CD14-positive monocyte (primary cell): ENCODE results near the gene GIGYF1. TPM values are rescaled to one million over a fixed set of nuclear protein-coding genes. Genes with fewer than 3 reads are reported as not detected.

ENCODE experiments used
- DNase-seq, 3 donors: peaks; one replicate each; pipeline ENCODE4 v3.0.0-alpha.2; 2011 to 2022
- H2AFZ ChIP-seq: 2 replicates; pipeline ENCODE4 v1.6.0; 2012; ENCODE audit warnings: mild to moderate bottlenecking, low read depth, low read length, inconsistent platforms; ENCODE audit not compliant: insufficient read depth, poor library complexity, severe bottlenecking
- H3K27ac ChIP-seq, 2 donors: 1 replicate in 1 of 2; 2 replicates in 1 of 2; pipeline ENCODE4 v1.5.1; 2012 to 2013; ENCODE audit warnings: low read length in 2 of 2, control low read depth in 1 of 2, inconsistent platforms in 1 of 2, low read depth in 1 of 2, mild to moderate bottlenecking in 1 of 2
- H3K27me3 ChIP-seq, 2 donors: one replicate each; pipeline versions ENCODE4 v1.6.0 to v1.6.1; 2011 to 2013; ENCODE audit warnings: low read length in 2 of 2; ENCODE audit not compliant: control insufficient read depth in 2 of 2, insufficient read depth in 2 of 2
- H3K36me3 ChIP-seq, 2 donors: replicated peaks in 1 of 2; 1 replicate in 1 of 2; 2 replicates in 1 of 2; pipeline versions ENCODE4 v1.5.1 to v1.6.1; 2012 to 2013; ENCODE audit warnings: low read length in 2 of 2, control low read depth in 1 of 2, inconsistent platforms in 1 of 2, mild to moderate bottlenecking in 1 of 2; ENCODE audit not compliant: insufficient read depth in 2 of 2, control insufficient read depth in 1 of 2
- H3K4me1 ChIP-seq, 2 donors: 1 replicate in 1 of 2; 2 replicates in 1 of 2; pipeline versions ENCODE4 v1.5.1 to v1.6.1; 2012 to 2013; ENCODE audit warnings: low read length in 2 of 2, control low read depth in 1 of 2, inconsistent platforms in 1 of 2, mild to moderate bottlenecking in 1 of 2, moderate library complexity in 1 of 2; ENCODE audit not compliant: insufficient read depth in 2 of 2, control insufficient read depth in 1 of 2
- H3K4me2 ChIP-seq: replicated peaks from 2 replicates; pipeline ENCODE3; 2012; ENCODE audit warnings: low read length, moderate library complexity, mild to moderate bottlenecking; ENCODE audit not compliant: poor library complexity, severe bottlenecking; ENCODE audit errors: extremely low read depth
- H3K4me3 ChIP-seq, 3 experiments: fragments of 200-600 bp in 1 of 3; sonication (generic) in 1 of 3; replicated peaks in 1 of 3; 1 replicate in 2 of 3; 2 replicates in 1 of 3; pipeline ENCODE4 v1.5.1; 2011 to 2013; ENCODE audit warnings: low read length in 3 of 3, mild to moderate bottlenecking in 3 of 3, control low read depth in 2 of 3, low read depth in 2 of 3, inconsistent platforms in 1 of 3, moderate library complexity in 1 of 3
- H3K79me2 ChIP-seq: 2 replicates; pipeline ENCODE4 v1.6.0; 2012; ENCODE audit warnings: mild to moderate bottlenecking, control low read depth, inconsistent platforms, low read length, moderate library complexity; ENCODE audit not compliant: insufficient read depth
- H3K9ac ChIP-seq: 2 replicates; pipeline ENCODE4 v1.6.0; 2017; ENCODE audit warnings: low read length, mild to moderate bottlenecking; ENCODE audit not compliant: insufficient read depth, poor library complexity, severe bottlenecking
- H3K9me3 ChIP-seq, 2 donors: replicated peaks in 1 of 2; 1 replicate in 1 of 2; 2 replicates in 1 of 2; pipeline versions ENCODE4 v1.5.1 to v1.6.1; 2012 to 2013; ENCODE audit warnings: low read length in 2 of 2, control low read depth in 1 of 2; ENCODE audit not compliant: control insufficient read depth in 1 of 2, insufficient read depth in 1 of 2
- H4K20me1 ChIP-seq: 2 replicates; pipeline ENCODE4 v1.6.0; 2012; ENCODE audit warnings: mild to moderate bottlenecking, low read length, control low read depth, moderate library complexity; ENCODE audit not compliant: insufficient read depth
- H3K27ac Mint-ChIP-seq, 7 donors: one replicate each; pipeline ENCODE4 v1.8.0; 2020; ENCODE audit warnings: mild to moderate bottlenecking in 7 of 7, mixed read lengths in 7 of 7, moderate library complexity in 6 of 7, inconsistent platforms in 2 of 7
- H3K27me3 Mint-ChIP-seq, 3 donors: one replicate each; pipeline ENCODE4 v1.8.0; 2021 to 2022; ENCODE audit warnings: low read depth in 3 of 3, mild to moderate bottlenecking in 3 of 3, mixed read lengths in 3 of 3, moderate library complexity in 3 of 3, inconsistent platforms in 1 of 3
- H3K36me3 Mint-ChIP-seq, 2 donors: one replicate each; pipeline ENCODE4 v1.8.0; 2020; ENCODE audit warnings: mixed read lengths in 2 of 2, inconsistent platforms in 1 of 2, mild to moderate bottlenecking in 1 of 2
- H3K4me1 Mint-ChIP-seq: one replicate; pipeline ENCODE4 v1.8.0; 2020; ENCODE audit warnings: mild to moderate bottlenecking, mixed read lengths
- H3K4me3 Mint-ChIP-seq, 2 donors: one replicate each; pipeline ENCODE4 v1.8.0; 2020; ENCODE audit warnings: mild to moderate bottlenecking in 2 of 2, mixed read lengths in 2 of 2, moderate library complexity in 1 of 2
- H3K9me3 Mint-ChIP-seq, 7 donors: one replicate each; pipeline ENCODE4 v1.8.0; 2020 to 2022; ENCODE audit warnings: mixed read lengths in 7 of 7, mild to moderate bottlenecking in 6 of 7, moderate library complexity in 6 of 7, inconsistent platforms in 2 of 7
- WGBS: methylation state at CpG from one replicate; pipeline ENCODE4 v1.1.5; 2013; ENCODE audit warnings: missing lambda C conversion rate; ENCODE audit not compliant: insufficient coverage; 5-methylcytosine and 5-hydroxymethylcytosine counted together
- intact Hi-C, 2 donors: fragments of 100-400 bp; cut with micrococcal nuclease; formaldehyde crosslinking; loops; one replicate each; pipeline versions ENCODE4 v1.15.0 to v1.15.1; 2023
- polyA plus RNA-seq, 3 donors: library from polyadenylated mRNA; depleted of rRNA in 1 of 3; unstranded in 2 of 3; stranded (reverse) in 1 of 3; fragments of 300-500 nt in 2 of 3; fragments of >200 nt in 1 of 3; fragmentation: Illumina TruSeq in 2 of 3; gene quantifications; 1 replicate in 2 of 3; 2 replicates in 1 of 3; pipeline ENCODE4 v1.2.3, GENCODE V29; 2012 to 2021
- TF ChIP-seq, protein P1 (sequence below): fragments of 200-600 bp; IDR thresholded peaks from one replicate; pipeline ENCODE4 v1.8.0; 2022; ENCODE audit warnings: antibody characterized with exemption, mild to moderate bottlenecking

GIGYF1 gene
- polyA plus RNA-seq, 3 donors = 0.30 to 30.6 (median 0.34) TPM

DNA sequence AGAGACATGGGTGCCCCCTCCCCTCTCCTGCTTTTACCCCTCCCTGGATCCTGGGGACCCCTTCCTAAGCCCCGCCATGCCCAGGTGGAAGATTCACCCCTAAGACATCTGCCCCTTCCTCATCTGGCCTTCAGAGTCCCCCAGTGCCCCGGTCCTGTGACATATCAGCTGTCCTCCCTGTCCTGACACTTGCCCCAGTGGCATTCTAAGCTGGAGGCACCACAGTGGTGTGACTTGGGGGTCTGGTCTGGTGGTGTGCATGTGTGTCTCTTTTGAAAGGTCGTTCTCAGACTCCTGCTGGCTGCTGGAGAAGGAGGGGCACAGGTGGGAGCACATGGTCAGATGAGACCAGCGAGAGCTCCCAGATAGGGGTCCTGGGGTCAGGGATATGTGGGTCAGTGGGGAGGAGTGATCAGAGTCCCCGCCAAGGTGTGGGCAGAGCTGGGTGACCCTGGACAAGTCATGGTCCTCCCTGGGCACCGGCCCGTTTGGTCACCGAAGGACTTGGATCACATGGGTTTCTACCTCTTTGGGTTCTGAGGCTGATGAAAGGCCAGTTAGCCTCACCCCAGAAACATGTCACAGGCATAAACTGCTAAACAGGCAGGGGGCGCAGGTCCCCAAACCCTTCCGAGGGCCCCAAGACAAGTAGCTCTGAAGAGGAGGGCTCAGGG, 52.1 kb downstream of the GIGYF1 start:
- H3K27me3 Mint-ChIP-seq = peaks cover 11 to 28% (median 12%) of the 10 kb centered on the region in 3 donors
- H3K36me3 Mint-ChIP-seq = no peaks in the 10 kb centered on the region
- WGBS = 97% methylated on average over 8 of the region's 10 CpGs
- H3K4me3 Mint-ChIP-seq = no peak overlapping the region
- DNase-seq = no peak
- H3K36me3 ChIP-seq = no peaks in the 10 kb centered on the region
- TF ChIP-seq, protein P1, sequence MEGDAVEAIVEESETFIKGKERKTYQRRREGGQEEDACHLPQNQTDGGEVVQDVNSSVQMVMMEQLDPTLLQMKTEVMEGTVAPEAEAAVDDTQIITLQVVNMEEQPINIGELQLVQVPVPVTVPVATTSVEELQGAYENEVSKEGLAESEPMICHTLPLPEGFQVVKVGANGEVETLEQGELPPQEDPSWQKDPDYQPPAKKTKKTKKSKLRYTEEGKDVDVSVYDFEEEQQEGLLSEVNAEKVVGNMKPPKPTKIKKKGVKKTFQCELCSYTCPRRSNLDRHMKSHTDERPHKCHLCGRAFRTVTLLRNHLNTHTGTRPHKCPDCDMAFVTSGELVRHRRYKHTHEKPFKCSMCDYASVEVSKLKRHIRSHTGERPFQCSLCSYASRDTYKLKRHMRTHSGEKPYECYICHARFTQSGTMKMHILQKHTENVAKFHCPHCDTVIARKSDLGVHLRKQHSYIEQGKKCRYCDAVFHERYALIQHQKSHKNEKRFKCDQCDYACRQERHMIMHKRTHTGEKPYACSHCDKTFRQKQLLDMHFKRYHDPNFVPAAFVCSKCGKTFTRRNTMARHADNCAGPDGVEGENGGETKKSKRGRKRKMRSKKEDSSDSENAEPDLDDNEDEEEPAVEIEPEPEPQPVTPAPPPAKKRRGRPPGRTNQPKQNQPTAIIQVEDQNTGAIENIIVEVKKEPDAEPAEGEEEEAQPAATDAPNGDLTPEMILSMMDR = no peak
- H3K9me3 ChIP-seq = no peaks in the 10 kb centered on the region
- no peaks in the 10 kb centered on the region for H3K4me1 ChIP-seq
- H3K27me3 ChIP-seq = no peaks in the 10 kb centered on the region
- no peak overlapping the region for H3K9ac ChIP-seq
- no peak overlapping the region for H2AFZ ChIP-seq
- intact Hi-C loops = no loop called here
- no peak overlapping the region for H3K27ac ChIP-seq
- H4K20me1 ChIP-seq = no peaks in the 10 kb centered on the region
- H3K4me2 ChIP-seq = no peak overlapping the region
- H3K4me1 Mint-ChIP-seq = no peaks in the 10 kb centered on the region
- H3K4me3 ChIP-seq = no peak overlapping the region
- no peaks in the 10 kb centered on the region for H3K9me3 Mint-ChIP-seq
- H3K79me2 ChIP-seq = no peaks in the 10 kb centered on the region
- H3K27ac Mint-ChIP-seq = no peak overlapping the region

DNA sequence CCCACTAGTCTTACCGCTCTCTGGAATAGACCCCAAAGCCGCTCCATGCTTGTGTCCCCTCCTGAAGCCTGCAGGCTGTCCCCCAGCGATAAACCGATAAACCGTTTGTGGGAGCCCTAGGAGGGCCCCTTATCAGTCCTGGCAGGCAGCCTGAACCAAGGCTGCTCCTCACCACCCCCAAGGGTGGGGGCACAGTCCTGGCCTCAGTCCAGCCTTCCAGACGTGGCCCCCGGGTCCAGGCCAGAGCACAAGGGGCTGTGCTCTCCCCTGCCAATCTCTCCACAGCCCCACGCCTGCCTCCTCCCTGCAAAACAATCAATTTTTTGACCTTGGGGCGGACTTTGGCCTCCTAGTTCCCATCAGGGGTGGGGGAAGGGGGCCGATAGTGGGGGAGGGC, 52.6 kb downstream of the GIGYF1 start, which contains the start of gene TFR2:
Gene TFR2 (minus strand): TSS at position 90 of the 397 bp plus-strand sequence. CDS start 43 bp downstream, at position 47.
- WGBS = 30% methylated on average over 5 of the region's 10 CpGs
- no peak for DNase-seq
- Histone ChIP-seq H4K20me1 (no peaks in the 10 kb centered on the region), H3K36me3 (no peaks in the 10 kb centered on the region), H3K9ac (no peak within 1 kb of the TSS), H3K4me3 (no peak within 1 kb of the TSS), H2AFZ (no peak within 1 kb of the TSS), H3K79me2 (no peaks in the 10 kb centered on the region), H3K4me1 (no peaks in the 10 kb centered on the region), H3K9me3 (no peaks in the 10 kb centered on the region), H3K27ac (no peak within 1 kb of the TSS), H3K4me2 (no peak within 1 kb of the TSS), H3K27me3 (no peaks in the 10 kb centered on the region)
- intact Hi-C loops = no loop called here
- Mint-ChIP-seq H3K4me1 (no peaks in the 10 kb centered on the region), H3K9me3 (no peaks in the 10 kb centered on the region), H3K4me3 (no peak within 1 kb of the TSS), H3K27ac (no peak within 1 kb of the TSS), H3K27me3 (peaks cover 11 to 25% (median 12%) of the 10 kb centered on the region in 3 donors), H3K36me3 (no peaks in the 10 kb centered on the region)
- TF ChIP-seq, protein P1 = no peak
